Osteocyte (in vitro differentiated cells): Measurements from ENCODE around the gene MISFA. TPM values are rescaled to one million over a fixed set of nuclear protein-coding genes. Genes with fewer than 3 reads are reported as not detected.

ENCODE experiments used
- DNase-seq: peaks from one replicate; pipeline ENCODE4 v3.0.0; 2021; ENCODE audit warnings: mixed read lengths; ENCODE audit not compliant: unreplicated experiment; ENCODE audit errors: extremely low spot score
- H3K27ac Mint-ChIP-seq: one replicate; pipeline ENCODE4 v1.8.0; 2021; ENCODE audit warnings: mild to moderate bottlenecking, mixed read lengths; ENCODE audit not compliant: unreplicated experiment
- H3K27me3 Mint-ChIP-seq: one replicate; pipeline ENCODE4 v1.8.0; 2021; ENCODE audit warnings: mixed read lengths; ENCODE audit not compliant: unreplicated experiment
- H3K36me3 Mint-ChIP-seq: one replicate; pipeline ENCODE4 v1.8.0; 2021; ENCODE audit warnings: mixed read lengths; ENCODE audit not compliant: unreplicated experiment
- H3K4me1 Mint-ChIP-seq: one replicate; pipeline ENCODE4 v1.8.0; 2021; ENCODE audit warnings: mixed read lengths; ENCODE audit not compliant: unreplicated experiment
- H3K4me3 Mint-ChIP-seq: one replicate; pipeline ENCODE4 v1.8.0; 2021; ENCODE audit warnings: mild to moderate bottlenecking, moderate library complexity, mixed read lengths; ENCODE audit not compliant: unreplicated experiment
- H3K9me3 Mint-ChIP-seq: one replicate; pipeline ENCODE4 v1.8.0; 2021; ENCODE audit warnings: mixed read lengths; ENCODE audit not compliant: unreplicated experiment
- CTCF ChIP-seq: fragments of 200-600 bp; sonication (generic); IDR thresholded peaks from 2 replicates; pipeline ENCODE4 v1.5.0; 2021; ENCODE audit warnings: antibody characterized with exemption, mild to moderate bottlenecking, moderate library complexity
- long read RNA-seq: library from polyadenylated mRNA; unstranded; transcript quantifications from one replicate; pipeline ENCODE4 v2.0.0, GENCODE V29; 2021
- total RNA-seq: library from RNA; stranded (reverse); gene quantifications from 2 replicates; pipeline ENCODE4 v1.2.1, GENCODE V29; 2021

The MISFA gene
- total RNA-seq: 3.0 and 4.5 TPM in 2 replicates
- long read RNA-seq, partial matches to known transcripts: 0 of 5 reads
- long read RNA-seq, other reads (novel, unspliced or antisense): 5 of 5 reads

DNA sequence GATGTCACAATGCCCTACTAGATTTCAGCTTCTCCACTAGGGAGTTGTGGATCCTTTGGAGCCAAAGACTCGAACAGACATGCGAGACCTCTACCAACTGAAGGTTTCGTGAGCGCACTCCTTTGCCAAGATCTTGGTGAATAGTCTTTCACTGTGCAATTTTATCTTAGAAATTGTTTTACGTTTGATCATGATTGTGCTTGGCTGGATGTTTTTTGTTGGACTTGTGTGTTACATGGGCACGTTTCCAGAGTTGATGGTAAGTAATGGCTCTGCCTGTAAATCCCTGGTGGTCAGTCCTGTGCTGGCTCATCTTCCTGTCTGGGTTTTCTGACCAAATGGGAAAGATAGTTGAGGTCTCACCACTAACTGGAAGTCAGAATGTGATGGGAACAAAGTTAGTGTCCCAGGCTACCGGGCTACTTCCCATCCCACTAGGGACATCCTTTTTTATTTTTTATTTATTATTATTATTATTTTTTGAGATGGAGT, at the start of gene MISFA:
Gene MISFA, plus strand, starts transcription at position 51 of the 492 bp plus-strand sequence. Its CDS starts 140 bp downstream, at position 191.
- Mint-ChIP-seq H3K36me3 (peaks cover 6% of the 10 kb centered on the region), H3K9me3 (no peaks in the 10 kb centered on the region), H3K4me1 (peaks cover 8% of the 10 kb centered on the region), H3K27ac (no peak within 1 kb of the TSS), H3K4me3 (no peak within 1 kb of the TSS), H3K27me3 (no peaks in the 10 kb centered on the region)
- no peak for DNase-seq
- no peak for TF ChIP-seq CTCF

- no peak for TF ChIP-seq CTCF
- Mint-ChIP-seq H3K4me1 (peaks cover 16% of the 10 kb centered on the region), H3K27me3 (no peaks in the 10 kb centered on the region), H3K27ac (no peak overlapping the region), H3K9me3 (no peaks in the 10 kb centered on the region), H3K4me3 (no peak overlapping the region), H3K36me3 (peaks cover 12% of the 10 kb centered on the region)
- no peak for DNase-seq
These were observed 36.4 kb upstream of the MISFA start for GRCh38 chr11:18563090-18563730.

GRCh38 chr11:18564149-18564548, 35.4 kb upstream of the MISFA start:
- DNase-seq: no peak
- H3K9me3 Mint-ChIP-seq: no peaks in the 10 kb centered on the region
- peaks cover 11% of the 10 kb centered on the region for H3K36me3 Mint-ChIP-seq
- H3K27ac Mint-ChIP-seq: no peak overlapping the region
- H3K27me3 Mint-ChIP-seq: no peaks in the 10 kb centered on the region
- H3K4me3 Mint-ChIP-seq: no peak overlapping the region
- peaks cover 18% of the 10 kb centered on the region for H3K4me1 Mint-ChIP-seq
- no peak for TF ChIP-seq CTCF

DNA sequence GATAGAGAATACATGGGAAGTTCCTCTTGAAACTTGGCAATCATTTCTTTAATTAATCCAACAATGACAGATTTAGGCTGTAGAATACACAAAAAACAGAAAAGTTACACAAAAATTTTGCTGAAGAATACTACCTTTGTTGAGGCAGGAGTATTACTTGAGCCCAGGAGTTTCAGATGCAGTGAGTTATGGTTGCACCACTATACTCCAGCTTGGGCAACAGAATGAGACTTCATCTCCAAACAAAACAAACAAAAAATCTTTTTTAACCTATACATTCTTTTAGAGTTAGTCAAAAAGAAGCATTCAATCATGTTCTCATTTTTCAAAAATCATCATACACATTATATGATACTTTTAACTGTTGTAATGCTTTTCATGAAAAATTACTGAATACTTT, 33.2 kb upstream of the MISFA start:
- H3K36me3 Mint-ChIP-seq: peaks cover 14% of the 10 kb centered on the region
- H3K4me3 Mint-ChIP-seq: no peak overlapping the region
- no peak overlapping the region for H3K27ac Mint-ChIP-seq
- H3K4me1 Mint-ChIP-seq: peaks cover 18% of the 10 kb centered on the region
- no peak for TF ChIP-seq CTCF
- no peak for DNase-seq
- H3K27me3 Mint-ChIP-seq: no peaks in the 10 kb centered on the region
- H3K9me3 Mint-ChIP-seq: no peaks in the 10 kb centered on the region

DNA sequence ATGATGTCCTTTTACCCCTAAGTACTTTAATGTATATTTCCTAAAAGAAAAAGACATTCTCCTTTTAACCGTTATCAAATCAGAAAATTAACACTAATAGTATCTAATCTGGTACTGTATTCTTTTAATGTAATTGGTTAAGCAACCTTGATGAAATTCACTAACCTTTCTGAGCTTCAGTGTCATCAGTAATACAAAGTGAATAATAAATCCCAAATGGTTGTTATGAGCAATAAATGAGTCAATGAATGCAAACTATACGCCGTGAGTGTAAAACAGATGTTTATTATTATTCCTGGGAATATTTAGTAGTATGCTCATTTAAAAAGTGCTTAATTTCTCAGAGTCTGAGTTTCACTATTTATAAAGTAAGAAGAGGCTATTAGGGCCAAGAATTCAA, 32.5 kb upstream of the MISFA start:
- peaks cover 16% of the 10 kb centered on the region for H3K36me3 Mint-ChIP-seq
- no peak overlapping the region for H3K27ac Mint-ChIP-seq
- H3K4me3 Mint-ChIP-seq: no peak overlapping the region
- DNase-seq: no peak
- H3K27me3 Mint-ChIP-seq: no peaks in the 10 kb centered on the region
- H3K9me3 Mint-ChIP-seq: no peaks in the 10 kb centered on the region
- TF ChIP-seq CTCF: no peak
- peaks cover 18% of the 10 kb centered on the region for H3K4me1 Mint-ChIP-seq
